WTC11 (cell line): ENCODE data around the gene FBXO21. TPM values are rescaled to one million over a fixed set of nuclear protein-coding genes. Genes with fewer than 3 reads are reported as not detected.

ENCODE experiments used
- ATAC-seq: fragments of 200-7000 bp; cut with Tn5 transposase; 2 replicates; pipeline ENCODE4 v1.10.0; 2021; ENCODE audit warnings: mild to moderate bottlenecking, moderate library complexity
- CTCF ChIA-PET: fragments of 300-600 bp; sonication (Branson Sonifier 250); formaldehyde crosslinking; loops from one replicate; lab custom pipeline; 2021; ENCODE audit warnings: antibody characterized with exemption; lab: Charles Lee
- POLR2A ChIA-PET: fragments of 350-600 bp; sonication (Branson Sonifier 250); formaldehyde crosslinking; loops from one replicate; lab custom pipeline; 2021; ENCODE audit warnings: antibody characterized with exemption; lab: Charles Lee
- DNase-seq: peaks from one replicate; pipeline ENCODE4 v3.0.0; 2021; ENCODE audit warnings: low spot score
- H3K27ac Mint-ChIP-seq: 2 replicates; pipeline ENCODE4 v1.8.0; 2021; ENCODE audit warnings: mixed read lengths
- H3K27me3 Mint-ChIP-seq: 2 replicates; pipeline ENCODE4 v1.8.0; 2021; ENCODE audit warnings: low read depth, mild to moderate bottlenecking, moderate library complexity, mixed read lengths
- H3K36me3 Mint-ChIP-seq: 2 replicates; pipeline ENCODE4 v1.8.0; 2021; ENCODE audit warnings: mixed read lengths
- H3K4me1 Mint-ChIP-seq: 2 replicates; pipeline ENCODE4 v1.8.0; 2022; ENCODE audit warnings: mixed read lengths
- H3K4me3 Mint-ChIP-seq: 2 replicates; pipeline ENCODE4 v1.8.0; 2021; ENCODE audit warnings: mild to moderate bottlenecking, moderate library complexity, mixed read lengths
- H3K9me3 Mint-ChIP-seq: 2 replicates; pipeline ENCODE4 v1.8.0; 2021; ENCODE audit warnings: mixed read lengths
- ATF1 ChIP-seq: sonication (generic); formaldehyde crosslinking; IDR thresholded peaks from 2 replicates; pipeline ENCODE4 v1.8.1; 2023; ENCODE audit warnings: mild to moderate bottlenecking, moderate library complexity, missing genetic modification reagents
- ATF3 ChIP-seq: sonication (generic); formaldehyde crosslinking; conservative IDR thresholded peaks from 2 replicates; pipeline ENCODE4 v1.8.1; 2022; ENCODE audit warnings: mild to moderate bottlenecking, missing genetic modification reagents
- CDX4 ChIP-seq: fragments of 250-450 bp; sonication (Bioruptor Pico); IDR thresholded peaks from 2 replicates; pipeline ENCODE4 v1.9.0; 2021; ENCODE audit warnings: moderate library complexity, mild to moderate bottlenecking, inconsistent platforms, borderline replicate concordance
- CREM ChIP-seq: sonication (generic); formaldehyde crosslinking; IDR thresholded peaks from 2 replicates; pipeline ENCODE4 v1.8.1; 2022; ENCODE audit warnings: mild to moderate bottlenecking, missing genetic modification reagents, moderate library complexity
- E2F1 ChIP-seq: sonication (generic); formaldehyde crosslinking; IDR thresholded peaks from 2 replicates; pipeline ENCODE4 v1.8.0; 2022; ENCODE audit warnings: mild to moderate bottlenecking, missing genetic modification reagents
- ERG ChIP-seq: fragments of 250-450 bp; sonication (Bioruptor Pico); IDR thresholded peaks from 2 replicates; pipeline ENCODE4 v1.8.0; 2021; ENCODE audit warnings: mild to moderate bottlenecking
- FOXP4 ChIP-seq: sonication (generic); formaldehyde crosslinking; IDR thresholded peaks from 2 replicates; pipeline ENCODE4 v1.8.0; 2022; ENCODE audit warnings: mild to moderate bottlenecking, missing genetic modification reagents
- GABPB1 ChIP-seq: sonication (generic); formaldehyde crosslinking; IDR thresholded peaks from 2 replicates; pipeline ENCODE4 v1.8.1; 2023; ENCODE audit warnings: mild to moderate bottlenecking, missing genetic modification reagents
- GRHL2 ChIP-seq: fragments of 250-450 bp; sonication (Bioruptor Pico); IDR thresholded peaks from 2 replicates; pipeline ENCODE4 v1.8.0; 2022; ENCODE audit warnings: mild to moderate bottlenecking, moderate library complexity; ENCODE audit not compliant: insufficient replicate concordance, severe bottlenecking
- IRF2 ChIP-seq: sonication (generic); formaldehyde crosslinking; IDR thresholded peaks from 2 replicates; pipeline ENCODE4 v1.8.0; 2022; ENCODE audit warnings: low read depth, missing genetic modification reagents, borderline replicate concordance
- JAZF1 ChIP-seq: fragments of 250-450 bp; sonication (Bioruptor Pico); IDR thresholded peaks from 2 replicates; pipeline ENCODE4 v1.9.0; 2021; ENCODE audit warnings: moderate library complexity, mild to moderate bottlenecking, inconsistent platforms
- MYBL2 ChIP-seq: sonication (generic); formaldehyde crosslinking; IDR thresholded peaks from 2 replicates; pipeline ENCODE4 v1.8.1; 2023; ENCODE audit warnings: mild to moderate bottlenecking, moderate library complexity, missing genetic modification reagents
- NFE2L1 ChIP-seq: sonication (generic); formaldehyde crosslinking; IDR thresholded peaks from 2 replicates; pipeline ENCODE4 v1.8.1; 2023; ENCODE audit warnings: missing genetic modification reagents
- PREB ChIP-seq: sonication (generic); formaldehyde crosslinking; IDR thresholded peaks from 2 replicates; pipeline ENCODE4 v1.8.1; 2022; ENCODE audit warnings: mild to moderate bottlenecking, missing genetic modification reagents, moderate library complexity, borderline replicate concordance
- PRRX2 ChIP-seq: fragments of 250-450 bp; sonication (Bioruptor Pico); IDR thresholded peaks from 2 replicates; pipeline ENCODE4 v1.8.0; 2021; ENCODE audit warnings: mild to moderate bottlenecking
- SMAD3 ChIP-seq: sonication (generic); formaldehyde crosslinking; IDR thresholded peaks from 2 replicates; pipeline ENCODE4 v1.8.0; 2022; ENCODE audit warnings: missing genetic modification reagents, mild to moderate bottlenecking, borderline replicate concordance
- SP1 ChIP-seq: sonication (generic); formaldehyde crosslinking; conservative IDR thresholded peaks from 2 replicates; pipeline ENCODE4 v1.8.1; 2022; ENCODE audit warnings: missing genetic modification reagents
- TCF7 ChIP-seq: sonication (generic); formaldehyde crosslinking; IDR thresholded peaks from 2 replicates; pipeline ENCODE4 v1.8.0; 2022; ENCODE audit warnings: mild to moderate bottlenecking, low read depth, missing genetic modification reagents, moderate library complexity
- TEAD1 ChIP-seq: sonication (generic); formaldehyde crosslinking; IDR thresholded peaks from 2 replicates; pipeline ENCODE4 v1.8.0; 2022; ENCODE audit warnings: mild to moderate bottlenecking, missing genetic modification reagents
- TP53 ChIP-seq: sonication (generic); formaldehyde crosslinking; IDR thresholded peaks from 2 replicates; pipeline ENCODE4 v1.8.1; 2023; ENCODE audit warnings: mild to moderate bottlenecking, missing genetic modification reagents
- USF1 ChIP-seq: sonication (generic); formaldehyde crosslinking; IDR thresholded peaks from 2 replicates; pipeline ENCODE4 v1.8.0; 2022; ENCODE audit warnings: mild to moderate bottlenecking, missing genetic modification reagents
- USF2 ChIP-seq: sonication (generic); formaldehyde crosslinking; IDR thresholded peaks from 2 replicates; pipeline ENCODE4 v1.8.1; 2023; ENCODE audit warnings: mild to moderate bottlenecking, missing genetic modification reagents, moderate library complexity
- ZBTB21 ChIP-seq: sonication (generic); formaldehyde crosslinking; IDR thresholded peaks from 2 replicates; pipeline ENCODE4 v1.8.1; 2023; ENCODE audit warnings: mild to moderate bottlenecking, missing genetic modification reagents, borderline replicate concordance
- ZNF121 ChIP-seq: sonication (generic); formaldehyde crosslinking; IDR thresholded peaks from 2 replicates; pipeline ENCODE4 v1.8.0; 2023; ENCODE audit warnings: missing genetic modification reagents
- ZSCAN18 ChIP-seq: fragments of 250-450 bp; sonication (Bioruptor Pico); IDR thresholded peaks from 2 replicates; pipeline ENCODE4 v2.1.2; 2022; ENCODE audit warnings: mild to moderate bottlenecking, moderate library complexity
- total RNA-seq: library from RNA; stranded (reverse); gene quantifications from 3 replicates; pipeline ENCODE4 v1.2.3, GENCODE V29; 2021

The FBXO21 gene
- total RNA-seq, 1 experiment from 2014 or later = 60.3 TPM

- H3K4me3 Mint-ChIP-seq = no peak overlapping the region
- H3K27ac Mint-ChIP-seq = no peak overlapping the region
- ATAC-seq = no peak
- H3K36me3 Mint-ChIP-seq = peaks cover 83% of the 10 kb centered on the region
- no peaks in the 10 kb centered on the region for H3K9me3 Mint-ChIP-seq
- H3K4me1 Mint-ChIP-seq = no peaks in the 10 kb centered on the region
- ChIA-PET CTCF (interaction anchor here (0.6 to 1.1 kb wide), 2 partner anchors 17 to 191 kb away, joined by 3 to 6 read pairs; no protein-coding TSS in a partner anchor), POLR2A (interaction anchor here (0.7 kb wide), 1 partner anchor 56 kb away, joined by 3 read pairs; no protein-coding TSS in a partner anchor)
- no peaks in the 10 kb centered on the region for H3K27me3 Mint-ChIP-seq
- TF ChIP-seq GRHL2 (CRISPR knock-in tag) (no peak), ZSCAN18 (no peak), IRF2 (CRISPR knock-in tag) (no peak), USF1 (CRISPR knock-in tag) (peak; percentile 61), ATF1 (no peak), TEAD1 (CRISPR knock-in tag) (no peak), E2F1 (CRISPR knock-in tag) (no peak), USF2 (CRISPR knock-in tag) (peak; percentile 50; the same call in 1 of the 2 replicates), JAZF1 (CRISPR knock-in tag) (no peak), ZNF121 (CRISPR knock-in tag) (no peak), PREB (CRISPR knock-in tag) (no peak), CREM (CRISPR knock-in tag) (no peak), ERG (CRISPR knock-in tag) (no peak), MYBL2 (CRISPR knock-in tag) (no peak), GABPB1 (CRISPR knock-in tag) (no peak)
- DNase-seq = no peak
These were observed 22.5 kb downstream of the FBXO21 start for GRCh38 chr12:117167769-117168168.

- H3K36me3 Mint-ChIP-seq = peaks cover 84% of the 10 kb centered on the region
- POLR2A ChIA-PET = no interaction called here
- DNase-seq (no peak), ATAC-seq (no peak)
- no peaks in the 10 kb centered on the region for H3K4me1 Mint-ChIP-seq
- CTCF ChIA-PET = no interaction called here
- no peaks in the 10 kb centered on the region for H3K9me3 Mint-ChIP-seq
- H3K27ac Mint-ChIP-seq = no peak overlapping the region
- no peaks in the 10 kb centered on the region for H3K27me3 Mint-ChIP-seq
- no peak overlapping the region for H3K4me3 Mint-ChIP-seq
- no peak for TF ChIP-seq ZBTB21
- no peak for TF ChIP-seq CDX4 (CRISPR knock-in tag)
- no peak for TF ChIP-seq ZSCAN18
- TF ChIP-seq TP53 (CRISPR knock-in tag) = no peak
- TF ChIP-seq ATF3 = no peak
- no peak for TF ChIP-seq FOXP4
- no peak for TF ChIP-seq SMAD3 (CRISPR knock-in tag)
- no peak for TF ChIP-seq PRRX2 (CRISPR knock-in tag)
- TF ChIP-seq NFE2L1 (CRISPR knock-in tag) = no peak
- no peak for TF ChIP-seq GRHL2 (CRISPR knock-in tag)
- no peak for TF ChIP-seq TCF7
- no peak for TF ChIP-seq SP1
These were observed 24.2 kb downstream of the FBXO21 start for GRCh38 chr12:117166107-117166506.
